Activated CD8-positive, alpha-beta memory T cell treated with anti-CD3 and anti-CD28 coated beads for 36 hours (primary cell): Measurements from ENCODE around the gene CLIC4. TPM values are rescaled to one million over a fixed set of nuclear protein-coding genes. Genes with fewer than 3 reads are reported as not detected.
"Not testable (repeated sequence)": the region's sequence is repeated elsewhere in the genome, so short reads cannot be mapped to it uniquely, and the experiment has no call there.

ENCODE experiments used
- CTCF ChIA-PET: fragments of 350-600 bp; sonication (Branson Sonifier 250); formaldehyde crosslinking; loops from one replicate; lab custom pipeline; 2021; ENCODE audit warnings: antibody characterized with exemption; lab: Charles Lee
- POLR2A ChIA-PET: fragments of 350-600 bp; sonication (Branson Sonifier 250); formaldehyde crosslinking; loops from one replicate; lab custom pipeline; 2021; ENCODE audit warnings: antibody characterized with exemption; lab: Charles Lee
- total RNA-seq, 2 experiments: library from RNA; stranded (reverse); gene quantifications; one replicate each; pipeline ENCODE4 v1.2.3, GENCODE V29; 2021

CLIC4 gene
- total RNA-seq, 2 experiments from 2014 or later = 20.7 to 21.0 TPM

GRCh38 chr1:24713736-24714135 lies 31.5 kb upstream of the CLIC4 start:
- ChIA-PET POLR2A (no interaction called here), CTCF (no interaction called here)

GRCh38 chr1:24714859-24715520 lies 30.3 kb upstream of the CLIC4 start:
- CTCF ChIA-PET = interaction anchor here (1.2 kb wide), 1 partner anchor 26 kb away, joined by 3 read pairs; no protein-coding TSS in a partner anchor
- POLR2A ChIA-PET = no interaction called here

GRCh38 chr1:24715658-24716057 lies 29.6 kb upstream of the CLIC4 start:
- ChIA-PET CTCF (interaction anchor here (1.2 kb wide), 1 partner anchor 27 kb away, joined by 3 read pairs; no protein-coding TSS in a partner anchor), POLR2A (no interaction called here)

- ChIA-PET CTCF (interaction anchor here (1.0 kb wide), 1 partner anchor 21 kb away, joined by 3 read pairs; no protein-coding TSS in a partner anchor), POLR2A (no interaction called here)
These were observed 27.2 kb upstream of the CLIC4 start for GRCh38 chr1:24717887-24718650.

GRCh38 chr1:24720152-24720551 lies 25.1 kb upstream of the CLIC4 start:
- ChIA-PET CTCF (interaction anchor here (1.9 kb wide), 1 partner anchor 32 kb away, joined by 4 read pairs; no protein-coding TSS in a partner anchor), POLR2A (no interaction called here)

GRCh38 chr1:24721533-24721932 lies 23.7 kb upstream of the CLIC4 start:
- ChIA-PET POLR2A (no interaction called here), CTCF (interaction anchor here (1.9 kb wide), 1 partner anchor 33 kb away, joined by 4 read pairs; no protein-coding TSS in a partner anchor)

- CTCF ChIA-PET = interaction anchor here (0.7 to 1.9 kb wide), 3 partner anchors 14 to 137 kb away, joined by 4 to 5 read pairs (median 4); no protein-coding TSS in a partner anchor
- POLR2A ChIA-PET = not testable (repeated sequence)
These were observed 22.9 kb upstream of the CLIC4 start for GRCh38 chr1:24722073-24723035.

- CTCF ChIA-PET = interaction anchor here (0.6 kb wide), 2 partner anchors 13 to 17 kb away, joined by 3 read pairs; no protein-coding TSS in a partner anchor
- POLR2A ChIA-PET = no interaction called here
These were observed 20.7 kb upstream of the CLIC4 start for GRCh38 chr1:24724345-24725208.

GRCh38 chr1:24725209-24725651 lies 20.0 kb upstream of the CLIC4 start:
- ChIA-PET CTCF (interaction anchor here (0.6 kb wide), 1 partner anchor 18 kb away, joined by 3 read pairs; no protein-coding TSS in a partner anchor), POLR2A (no interaction called here)

GRCh38 chr1:24726741-24727140 lies 18.5 kb upstream of the CLIC4 start:
- CTCF ChIA-PET = no interaction called here

GRCh38 chr1:24727501-24728216 lies 17.6 kb upstream of the CLIC4 start:
- POLR2A ChIA-PET = no interaction called here
- CTCF ChIA-PET = no interaction called here

More at GRCh38 chr1:24726741-24727140, 18.5 kb upstream of the CLIC4 start:
- POLR2A ChIA-PET = no interaction called here

- ChIA-PET CTCF (no interaction called here), POLR2A (no interaction called here)
These were observed 16.3 kb upstream of the CLIC4 start for GRCh38 chr1:24728982-24729381.

GRCh38 chr1:24732186-24732885 lies 12.9 kb upstream of the CLIC4 start:
- ChIA-PET POLR2A (no interaction called here), CTCF (interaction anchor here (0.8 to 1.2 kb wide), 2 partner anchors 12 to 43 kb away, joined by 3 read pairs; partner anchors contain the start of gene CLIC4)

GRCh38 chr1:24733342-24733741 lies 11.9 kb upstream of the CLIC4 start:
- CTCF ChIA-PET = interaction anchor here (0.8 to 1.2 kb wide), 2 partner anchors 44 to 368 kb away, joined by 3 read pairs; no protein-coding TSS in a partner anchor
- POLR2A ChIA-PET = not testable (repeated sequence)

GRCh38 chr1:24735156-24735508 lies 10.1 kb upstream of the CLIC4 start:
- POLR2A ChIA-PET = no interaction called here
- CTCF ChIA-PET = interaction anchor here (0.5 kb wide), 1 partner anchor 459 kb away, joined by 3 read pairs; no protein-coding TSS in a partner anchor

GRCh38 chr1:24735509-24736375 lies 9.5 kb upstream of the CLIC4 start:
- CTCF ChIA-PET = interaction anchor here (0.5 to 0.6 kb wide), 2 partner anchors 45 to 458 kb away, joined by 3 to 4 read pairs; no protein-coding TSS in a partner anchor
- POLR2A ChIA-PET = no interaction called here
